Measurements from ENCODE around the gene CEP152.
"Not testable (repeated sequence)": the region's sequence is repeated elsewhere in the genome, so short reads cannot be mapped to it uniquely, and the experiment has no call there.

Gene CEP152

DNA sequence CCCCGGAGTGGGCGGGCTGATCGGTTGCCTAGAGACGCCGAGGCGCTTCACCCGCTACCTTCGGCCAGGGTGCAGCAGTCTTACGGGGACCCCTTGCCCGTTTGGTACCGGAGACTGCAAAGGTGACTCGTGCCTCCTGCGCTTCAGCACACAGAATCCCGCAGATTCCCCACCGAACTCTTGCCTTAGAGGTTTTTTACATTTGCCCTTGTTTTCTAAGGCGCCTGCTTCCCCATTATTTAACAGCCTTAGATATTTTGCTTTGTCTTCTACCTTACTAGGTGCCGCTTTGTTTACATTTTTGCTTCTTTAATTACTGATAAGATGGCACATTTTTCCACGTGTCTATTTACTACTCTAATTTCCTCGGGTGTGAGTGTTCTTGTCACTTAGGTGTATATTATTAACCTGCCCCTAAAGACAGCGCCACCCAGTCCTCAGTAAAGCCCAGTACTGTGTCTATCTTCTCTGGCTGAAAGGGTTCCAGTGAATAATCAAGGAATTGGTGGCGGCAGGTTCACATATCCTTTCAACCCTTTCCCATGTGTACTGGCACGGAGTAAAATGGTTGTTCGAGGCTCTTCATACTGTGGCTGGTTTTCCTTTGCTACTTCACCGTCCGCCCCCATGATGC, 573 bp upstream of the CEP152 start:
- no peak for DNase-seq (ENCODE audit: low read depth in 1 of 2, low spot score in 1 of 2)

DNA sequence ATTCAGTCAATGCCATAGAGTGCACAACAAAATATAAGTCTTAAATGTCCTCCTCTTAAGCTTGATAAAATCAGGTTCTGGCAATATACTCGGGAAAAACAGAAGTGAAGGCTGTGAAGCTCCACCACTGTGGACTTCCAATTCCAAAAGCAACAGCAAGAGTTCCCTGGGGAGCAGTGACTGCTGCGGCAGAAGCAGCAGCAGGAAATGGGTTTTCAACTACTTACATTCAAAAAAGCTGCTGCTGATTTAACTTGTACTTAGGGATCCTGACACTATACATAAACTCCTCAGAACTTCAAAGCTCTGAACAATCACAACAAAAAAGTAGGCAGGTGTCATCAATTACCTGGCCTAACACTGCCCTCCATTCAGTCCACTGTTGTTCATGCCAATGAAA, 4.7 kb downstream of the CEP152 start:
- DNase-seq (ENCODE audit: low read depth in 1 of 2, low spot score in 1 of 2) = no peak

DNA sequence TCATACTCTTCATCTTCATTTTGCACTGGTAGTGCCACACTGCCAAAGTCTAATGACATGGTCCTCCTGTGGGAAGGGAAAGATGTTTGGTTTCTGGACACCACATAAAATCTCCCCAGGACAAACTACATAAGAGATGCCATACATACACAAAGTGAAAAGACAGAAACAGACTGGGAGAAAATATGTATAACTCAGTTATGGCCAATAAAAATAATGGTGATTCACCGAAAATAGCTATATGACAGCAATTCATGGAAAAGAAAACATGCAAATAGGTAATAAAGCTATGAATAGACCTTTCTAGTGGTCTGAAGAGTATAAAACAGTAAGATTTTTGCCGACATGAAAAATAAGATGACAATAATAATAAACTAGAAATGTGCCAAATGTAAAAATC, 5.3 kb downstream of the CEP152 start:
- DNase-seq (ENCODE audit: low read depth in 1 of 2, low spot score in 1 of 2) = no peak

DNA sequence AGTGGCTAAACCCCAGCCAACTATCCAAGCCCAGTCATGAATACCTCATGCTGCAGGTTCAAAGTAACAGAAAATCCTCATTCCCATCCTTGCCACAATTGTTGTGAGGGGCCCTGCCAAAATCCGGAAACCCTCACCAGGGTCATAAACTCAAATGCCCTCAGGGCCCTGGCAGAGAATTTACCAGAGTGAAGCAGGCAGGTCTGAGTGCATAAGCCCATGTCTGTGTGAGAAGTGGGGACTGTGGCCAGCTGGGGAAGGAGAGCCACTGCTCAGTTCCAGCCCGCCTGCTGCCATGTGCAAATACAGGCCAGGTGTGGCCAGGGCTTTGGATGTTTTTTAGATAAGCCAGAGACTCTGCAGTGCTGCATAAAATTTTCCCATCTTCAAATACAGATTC, 7.0 kb downstream of the CEP152 start:
- no peak for DNase-seq (ENCODE audit: low read depth in 1 of 2, low spot score in 1 of 2)

DNA sequence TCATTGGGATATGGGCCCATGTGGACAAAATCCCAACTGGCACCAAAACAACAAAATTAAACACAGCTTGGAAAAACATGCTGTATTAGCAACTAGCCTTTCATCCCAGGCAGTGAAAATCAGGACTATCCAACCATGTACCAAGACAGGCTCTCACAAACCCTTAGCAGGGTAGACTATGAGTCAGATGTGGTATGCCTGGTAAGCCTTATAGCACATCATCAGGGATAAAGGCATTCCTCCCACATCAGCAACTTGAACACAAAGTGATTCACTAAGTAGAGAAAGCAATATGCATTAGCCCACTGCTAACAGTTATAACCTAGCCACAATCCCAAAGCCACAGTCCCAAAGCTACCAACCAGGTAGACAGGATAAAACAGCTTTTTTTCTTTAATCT, 8.0 kb downstream of the CEP152 start:
- DNase-seq (ENCODE audit: low read depth in 1 of 2, low spot score in 1 of 2) = no peak

DNA sequence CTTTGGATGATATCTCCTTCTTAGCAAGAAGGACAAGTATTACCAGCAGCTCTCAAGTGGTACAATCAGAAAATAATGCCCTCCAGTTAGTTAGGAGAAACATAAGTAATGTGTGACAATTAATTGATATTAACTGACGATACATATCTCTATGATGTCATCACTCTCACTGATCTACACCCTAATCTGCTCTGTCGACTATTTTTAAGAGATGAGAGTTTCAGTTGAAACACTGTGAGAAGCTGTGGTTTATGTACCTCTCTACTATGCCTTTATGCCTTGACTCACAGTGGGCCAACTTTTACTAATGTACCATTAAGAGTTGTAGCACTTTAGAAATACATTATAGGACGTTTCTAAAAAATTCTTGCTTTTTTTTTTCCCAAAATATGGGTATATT, 8.6 kb downstream of the CEP152 start:
- no peak for DNase-seq (ENCODE audit: low read depth in 1 of 2, low spot score in 1 of 2)

DNA sequence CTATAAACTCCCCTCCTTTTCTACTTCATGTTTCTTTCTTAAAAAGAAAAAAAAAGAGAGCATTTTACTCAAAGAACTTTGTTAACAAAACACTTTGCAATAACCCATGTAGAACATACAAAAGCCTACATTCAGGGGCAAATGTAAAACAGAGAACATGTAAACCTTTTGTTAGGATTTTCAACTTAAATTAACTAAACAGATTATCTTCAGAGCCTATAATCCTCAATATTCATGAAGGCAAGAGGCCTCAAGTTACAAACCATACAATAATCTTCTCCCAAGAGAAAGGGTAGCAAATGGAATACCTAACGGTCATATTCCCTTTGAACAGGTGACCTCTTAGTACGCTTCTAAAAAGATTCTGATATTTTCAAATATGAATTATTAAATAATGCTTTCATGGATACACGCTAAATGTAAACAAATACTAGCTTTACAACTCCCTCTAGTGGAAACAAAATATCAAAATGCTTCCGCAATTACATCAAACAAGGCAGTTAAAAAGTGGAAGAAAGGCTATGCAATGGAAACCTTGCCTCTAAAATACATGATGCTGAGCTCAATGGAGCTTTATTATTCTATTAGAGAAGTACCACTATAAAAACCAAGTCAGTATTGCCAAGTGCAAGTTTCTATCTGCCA, 9.9 kb downstream of the CEP152 start:
- no peak for DNase-seq (ENCODE audit: low read depth in 1 of 2, low spot score in 1 of 2)

DNA sequence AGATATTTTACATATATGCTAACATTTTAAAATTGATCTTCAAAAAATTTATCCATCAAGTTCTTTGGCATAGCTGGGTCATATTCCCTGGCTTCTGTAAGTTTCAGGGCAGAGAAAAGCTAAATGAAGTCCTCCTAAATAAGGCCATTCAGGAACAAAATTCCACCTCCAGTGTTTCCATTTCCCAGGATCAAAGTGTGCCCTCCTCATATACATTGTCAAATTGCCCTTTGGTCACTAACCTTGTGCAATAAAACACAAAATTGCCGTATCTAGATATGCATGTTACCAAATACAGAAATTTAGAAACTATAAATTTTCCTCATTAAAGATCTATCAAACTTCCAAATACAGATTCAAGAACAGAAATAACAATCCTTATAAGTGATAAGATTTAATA, 10.6 kb downstream of the CEP152 start:
- DNase-seq (ENCODE audit: low read depth in 1 of 2, low spot score in 1 of 2) = no peak

DNA sequence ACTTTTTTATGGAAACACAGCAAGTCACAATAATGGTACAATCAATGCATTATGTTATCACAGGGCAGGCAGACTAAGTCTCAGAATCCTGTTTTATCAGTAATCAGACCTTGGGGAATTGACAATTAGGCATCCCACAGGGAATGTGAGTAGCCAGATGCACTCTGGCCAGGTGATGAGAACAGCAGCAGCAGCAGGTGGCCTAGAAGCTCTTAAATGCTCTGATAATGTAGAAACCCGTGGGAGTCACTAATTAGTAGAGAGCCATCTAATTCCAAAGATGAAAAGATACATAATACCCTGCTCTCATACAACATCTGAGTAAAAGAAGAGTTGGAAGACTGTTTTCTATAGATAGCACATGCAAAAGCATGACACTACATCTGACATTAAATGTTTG, 12.6 kb downstream of the CEP152 start:
- DNase-seq (ENCODE audit: low read depth in 1 of 2, low spot score in 1 of 2) = no peak

DNA sequence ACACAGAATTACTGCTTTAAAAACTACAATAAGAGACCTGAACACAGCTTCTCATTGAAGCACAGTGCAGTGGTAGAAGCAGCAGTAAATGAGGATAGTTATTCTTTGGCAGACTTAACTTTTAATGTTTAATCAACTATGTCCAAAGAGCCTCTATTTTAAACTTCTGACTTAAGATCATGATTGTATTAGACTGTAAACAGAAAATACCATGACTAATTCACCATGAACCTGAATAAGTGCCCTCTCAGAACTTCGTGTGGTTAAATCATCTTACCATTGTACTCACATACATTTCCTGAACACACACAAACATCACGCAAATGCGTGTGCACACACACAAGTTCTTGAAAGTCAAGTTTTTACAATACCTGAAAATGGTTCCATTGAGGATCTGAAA, 13.9 kb downstream of the CEP152 start:
- no peak for DNase-seq (ENCODE audit: low read depth in 1 of 2, low spot score in 1 of 2)

DNA sequence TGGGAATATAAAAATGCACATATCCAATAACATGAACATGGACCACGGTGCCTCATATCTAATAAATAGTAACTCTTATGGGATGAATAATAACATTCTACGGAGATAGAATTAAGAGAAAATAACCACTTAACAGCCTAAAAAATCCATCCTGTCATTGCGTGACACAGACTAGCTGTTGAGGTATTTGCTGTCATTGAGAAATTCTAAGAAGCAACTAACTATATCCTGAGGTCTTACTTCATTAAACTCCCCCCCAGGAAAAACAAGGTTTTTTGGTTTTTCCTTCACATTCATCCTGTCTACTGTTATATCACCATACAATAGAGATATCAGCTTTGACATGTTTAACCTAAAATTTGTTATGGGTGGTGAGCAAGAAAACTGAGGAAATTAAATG, 14.3 kb downstream of the CEP152 start:
- no peak for DNase-seq (ENCODE audit: low read depth in 1 of 2, low spot score in 1 of 2)

DNA sequence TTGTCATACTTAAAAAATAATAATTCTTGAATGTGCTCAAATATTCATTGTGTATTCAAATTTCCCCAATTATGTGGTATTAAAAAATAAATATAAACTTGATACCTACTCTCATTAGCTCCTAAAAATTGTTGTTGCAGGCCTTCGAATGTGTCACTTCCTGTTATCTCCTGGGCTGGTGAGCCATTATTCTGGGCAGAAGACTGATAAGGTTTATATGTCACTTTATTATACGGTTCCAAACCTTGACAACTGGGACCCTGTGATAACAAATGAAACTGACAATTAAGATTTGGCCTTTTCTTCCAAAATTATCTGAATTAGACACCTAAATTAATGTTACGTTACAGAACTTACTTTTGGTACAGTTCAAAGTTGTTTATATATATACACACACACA, 15.0 kb downstream of the CEP152 start:
- DNase-seq (ENCODE audit: low read depth in 1 of 2, low spot score in 1 of 2) = no peak

DNA sequence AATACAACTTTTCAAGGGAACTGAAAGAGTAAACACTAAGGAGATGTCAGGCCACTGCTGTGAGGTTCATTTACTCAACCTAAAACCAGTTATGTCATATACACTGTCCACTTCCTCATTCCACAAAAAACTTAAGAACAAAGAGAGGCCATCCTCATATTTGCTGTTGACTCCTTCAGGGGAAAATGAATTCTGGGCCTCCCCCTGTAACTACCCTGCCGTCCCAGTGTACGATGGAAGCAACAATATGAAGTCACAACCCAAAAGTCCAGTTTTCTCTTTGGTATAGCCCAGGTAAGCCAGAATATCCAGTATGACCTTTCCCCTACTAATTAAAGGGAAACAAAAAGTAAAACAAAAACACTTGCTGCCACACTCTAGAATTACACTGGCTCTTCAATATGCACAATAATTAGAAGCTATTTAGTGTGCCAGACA, 16.2 kb downstream of the CEP152 start:
- no peak for DNase-seq (ENCODE audit: low read depth in 1 of 2, low spot score in 1 of 2)

DNA sequence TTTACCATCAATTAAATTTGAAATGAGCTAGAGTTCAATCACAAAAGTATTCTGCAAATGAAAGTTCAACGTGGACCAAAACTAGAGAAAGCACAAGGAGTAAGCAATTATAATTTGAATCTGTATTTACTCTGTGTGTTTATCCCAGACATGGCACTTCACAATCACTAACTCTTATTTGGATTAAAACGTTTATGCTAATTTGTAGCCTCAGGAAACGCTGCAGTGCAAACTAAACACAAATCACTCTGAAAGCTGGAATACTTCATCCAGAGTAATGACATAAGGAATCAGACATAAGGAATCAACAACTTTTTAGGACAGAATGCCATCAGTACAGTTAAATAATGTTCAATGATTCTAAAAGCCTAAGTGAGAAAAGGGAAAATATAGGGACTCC, 18.5 kb downstream of the CEP152 start:
- no peak for DNase-seq (ENCODE audit: low read depth in 1 of 2, low spot score in 1 of 2)

DNA sequence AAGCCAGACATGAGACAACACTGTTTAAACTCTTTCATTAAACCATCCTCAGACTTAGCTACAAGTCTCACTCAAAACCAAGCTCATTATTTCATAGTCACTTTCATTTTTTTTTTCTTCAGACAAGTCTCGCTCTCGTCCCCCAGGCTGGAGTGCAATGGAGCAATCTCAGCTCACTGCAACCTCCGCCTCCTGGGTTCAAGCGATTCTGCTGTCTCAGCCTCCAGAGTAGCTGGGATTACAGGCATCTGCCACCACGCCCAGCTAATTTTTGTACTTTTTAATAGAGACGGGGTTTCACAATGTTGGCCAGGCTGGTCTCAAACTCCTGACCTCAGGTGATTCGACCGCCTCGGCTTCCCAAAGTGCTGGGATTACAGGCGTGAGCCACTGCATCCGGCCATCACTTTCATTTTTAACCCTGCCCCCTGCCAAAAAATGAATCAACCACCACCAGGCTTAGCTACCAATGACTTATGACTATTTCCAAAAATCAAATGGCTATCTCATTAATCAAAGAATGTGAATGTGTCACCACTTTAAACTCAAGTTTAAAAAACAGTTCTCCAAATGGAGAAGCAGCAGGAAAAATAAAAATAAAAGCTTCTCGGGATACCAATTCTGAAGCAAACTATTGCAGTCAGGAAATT, 20.3 kb downstream of the CEP152 start:
- DNase-seq (ENCODE audit: low read depth in 1 of 2, low spot score in 1 of 2) = not testable (repeated sequence)

DNA sequence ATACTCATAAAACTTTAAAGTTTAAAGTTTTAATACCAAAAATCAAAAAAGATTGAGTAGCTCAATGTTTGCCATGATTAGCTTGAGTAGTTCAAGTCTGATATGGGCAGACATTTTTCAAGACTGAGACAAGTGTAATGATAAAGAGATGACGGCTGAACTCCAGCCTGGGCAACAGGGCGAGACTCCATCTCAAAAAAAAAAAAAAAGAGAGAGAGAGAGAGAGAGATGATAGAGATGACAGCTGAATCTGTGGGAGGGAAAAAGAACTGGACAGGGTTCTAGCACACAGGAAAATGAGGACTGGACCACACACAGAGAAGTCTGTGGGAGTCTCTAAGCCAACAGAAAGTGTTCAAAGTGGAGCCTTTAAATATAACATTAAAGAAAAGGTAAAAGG, 25.2 kb downstream of the CEP152 start:
- no peak for DNase-seq (ENCODE audit: low read depth in 1 of 2, low spot score in 1 of 2)

DNA sequence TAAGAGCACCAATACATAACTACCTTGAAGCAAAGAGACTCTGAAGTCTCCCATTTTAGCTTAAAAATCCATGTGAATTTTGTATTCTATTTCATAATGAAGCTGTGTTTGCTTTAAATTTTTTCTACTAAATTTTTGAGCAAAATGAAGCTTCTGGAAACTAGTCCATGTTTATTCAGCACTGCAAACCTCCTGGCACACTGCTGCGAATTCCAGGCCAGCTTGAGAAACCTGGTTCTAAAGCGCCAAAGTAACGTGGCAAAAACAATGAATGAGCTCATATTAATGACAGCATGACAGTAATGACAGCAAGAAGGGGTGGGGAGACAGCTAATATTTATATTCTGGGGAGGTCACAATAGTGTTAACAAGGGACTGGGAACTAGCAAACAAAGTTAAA, 25.7 kb downstream of the CEP152 start:
- DNase-seq (ENCODE audit: low read depth in 1 of 2, low spot score in 1 of 2) = no peak

DNA sequence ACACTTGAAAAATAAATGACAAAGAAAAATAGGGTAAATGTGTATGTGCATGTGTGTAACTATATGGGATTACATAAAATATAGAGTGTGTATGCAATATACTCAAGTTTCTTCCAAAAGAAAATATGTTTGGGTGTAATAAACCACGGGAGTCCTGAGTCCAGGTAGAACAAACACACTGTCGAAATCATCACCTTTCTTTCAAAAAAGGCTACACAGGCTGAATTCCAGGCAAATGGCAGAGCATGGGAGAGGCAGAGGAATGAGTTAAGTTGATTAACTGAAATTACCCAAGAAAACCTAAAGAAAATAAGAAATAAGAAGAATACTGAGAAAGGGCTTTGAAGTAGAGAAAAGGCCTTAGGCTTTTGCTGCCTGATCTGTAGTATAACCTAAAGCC, 26.1 kb downstream of the CEP152 start:
- DNase-seq (ENCODE audit: low read depth in 1 of 2, low spot score in 1 of 2) = no peak

DNA sequence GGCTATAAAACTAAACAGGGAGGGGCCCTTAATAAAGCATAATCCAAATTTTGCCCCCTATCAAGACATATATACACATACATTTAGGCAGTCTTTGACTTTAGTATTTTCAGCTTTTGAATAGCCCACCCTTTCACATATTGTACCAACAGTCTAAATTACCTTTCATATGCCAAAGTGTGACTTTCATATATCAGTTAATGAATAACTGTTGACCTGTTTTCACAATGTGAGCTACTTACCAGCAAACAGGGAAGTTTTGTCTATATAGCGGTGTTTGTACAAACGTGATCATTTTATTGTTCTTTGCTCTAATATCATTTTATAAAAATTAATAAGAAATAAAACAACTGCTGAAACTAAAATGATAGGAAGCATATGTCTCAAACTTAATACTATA, 28.0 kb downstream of the CEP152 start:
- DNase-seq (ENCODE audit: low read depth in 1 of 2, low spot score in 1 of 2) = no peak

DNA sequence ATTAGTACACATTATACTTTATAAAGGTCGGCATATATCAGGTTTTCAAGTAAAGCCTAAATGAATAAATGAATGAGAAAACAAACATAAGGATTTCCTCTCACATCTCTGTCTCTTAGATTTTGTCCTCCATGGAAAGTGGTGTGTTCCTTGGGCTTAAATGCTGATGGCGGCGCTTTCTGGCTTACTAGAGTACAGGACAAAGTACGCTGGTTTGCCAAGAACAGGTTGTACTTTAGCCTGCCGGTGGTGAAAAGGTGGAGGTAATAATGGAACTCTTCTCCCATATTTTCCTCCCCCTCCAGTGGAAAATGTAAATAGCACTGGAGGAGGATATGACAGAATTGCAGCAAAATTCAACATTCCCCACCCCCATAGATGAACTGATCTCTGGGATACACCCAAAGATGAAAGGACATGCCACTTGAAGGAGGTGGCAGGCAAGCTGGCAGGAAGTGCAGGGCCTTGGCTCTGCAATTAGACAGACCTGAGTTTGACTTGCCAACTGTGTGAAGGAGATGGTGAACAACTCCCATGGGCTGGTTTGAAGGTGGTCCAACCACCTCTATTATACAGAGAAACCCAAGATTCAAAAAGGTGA, 29.3 kb downstream of the CEP152 start:
- DNase-seq (ENCODE audit: low read depth in 1 of 2, low spot score in 1 of 2) = no peak

DNA sequence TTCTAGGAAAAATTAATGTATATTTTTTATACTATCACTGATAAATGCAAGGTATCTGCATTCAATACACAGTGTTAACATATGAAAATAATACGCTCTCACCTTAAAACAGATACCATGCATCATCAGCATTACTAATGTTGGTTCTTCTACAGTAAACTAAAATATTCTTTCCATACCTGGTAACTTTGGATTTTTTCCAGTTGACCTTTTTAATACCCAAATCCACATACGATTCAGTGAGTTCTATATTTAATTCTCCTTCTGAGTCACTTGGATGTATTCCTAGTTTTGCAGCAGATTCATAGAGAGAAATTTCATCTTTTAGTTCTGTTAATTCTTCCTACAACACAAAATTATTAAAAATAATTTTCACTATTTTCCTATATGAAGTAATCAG, 29.9 kb downstream of the CEP152 start:
- DNase-seq (ENCODE audit: low read depth in 1 of 2, low spot score in 1 of 2) = no peak

DNA sequence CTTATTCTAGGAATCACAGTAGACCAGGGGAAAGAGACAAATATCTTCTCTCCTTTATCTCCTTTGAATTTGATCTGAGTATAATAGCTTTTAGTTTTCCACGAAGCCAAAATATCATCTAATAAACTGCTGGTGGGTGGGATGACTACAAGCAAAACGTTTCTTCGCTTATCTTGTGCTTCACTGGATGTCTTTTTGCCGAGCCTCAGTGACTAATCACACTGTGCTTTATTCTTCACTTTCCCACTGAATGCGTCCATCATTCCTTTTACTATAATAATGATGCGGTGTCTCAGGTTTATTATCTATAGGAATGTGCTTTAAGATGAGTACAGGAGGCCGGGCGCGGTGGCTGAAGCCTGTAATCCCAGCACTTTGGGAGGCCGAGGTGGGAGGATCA, 32.5 kb downstream of the CEP152 start:
- DNase-seq (ENCODE audit: low read depth in 1 of 2, low spot score in 1 of 2) = no peak
